Body of pancreas (tissue), 4 donors: ENCODE results near the gene MKRN2.

ENCODE experiments used
- CTCF ChIP-seq, 7 experiments: fragments of 450-650 bp in 4 of 7; fragments of 200-600 bp in 3 of 7; sonication (generic) in 3 of 7; IDR thresholded peaks; one replicate each; pipeline ENCODE4 v1.5.1; 2016 to 2019; ENCODE audit warnings: antibody characterized with exemption in 7 of 7
- POLR2A ChIP-seq, 3 donors: fragments of 450-650 bp; IDR thresholded peaks; one replicate each; pipeline ENCODE4 v1.6.1; 2016; ENCODE audit warnings: antibody characterized with exemption in 3 of 3, mild to moderate bottlenecking in 2 of 3

DNA sequence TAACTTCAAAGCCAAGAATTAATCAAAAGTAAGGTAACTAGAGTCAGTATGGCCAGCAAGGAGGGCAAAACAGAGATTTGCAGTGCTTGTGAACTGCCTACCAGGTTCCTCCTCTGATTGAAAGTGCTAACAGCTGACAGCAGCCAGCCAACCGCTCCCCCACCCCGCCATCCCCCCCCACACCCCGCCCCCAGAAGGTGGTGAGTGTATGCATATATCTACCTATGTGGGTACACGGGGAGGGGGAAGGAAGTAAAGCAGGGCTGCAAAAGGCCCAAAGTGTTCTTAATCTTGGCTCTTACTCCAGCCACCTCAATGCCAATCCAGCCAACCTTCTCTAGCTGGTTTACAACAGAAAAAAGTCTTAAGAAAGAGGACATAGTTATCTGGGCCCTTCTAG is 56.4 kb downstream of the MKRN2 start:
- TF ChIP-seq CTCF (IDR thresholded peaks at IDR 0.05) (no peak), POLR2A (IDR thresholded peaks at IDR 0.05) (no peak)
